GM15510 (cell line): ENCODE data around the gene MED13L.

ENCODE experiments used
- POLR2A ChIP-seq: IDR thresholded peaks from 3 replicates; pipeline ENCODE4 v1.6.1; 2011; ENCODE audit warnings: borderline replicate concordance; ENCODE audit not compliant: insufficient read length; ENCODE audit errors: extremely low read depth

MED13L gene

DNA sequence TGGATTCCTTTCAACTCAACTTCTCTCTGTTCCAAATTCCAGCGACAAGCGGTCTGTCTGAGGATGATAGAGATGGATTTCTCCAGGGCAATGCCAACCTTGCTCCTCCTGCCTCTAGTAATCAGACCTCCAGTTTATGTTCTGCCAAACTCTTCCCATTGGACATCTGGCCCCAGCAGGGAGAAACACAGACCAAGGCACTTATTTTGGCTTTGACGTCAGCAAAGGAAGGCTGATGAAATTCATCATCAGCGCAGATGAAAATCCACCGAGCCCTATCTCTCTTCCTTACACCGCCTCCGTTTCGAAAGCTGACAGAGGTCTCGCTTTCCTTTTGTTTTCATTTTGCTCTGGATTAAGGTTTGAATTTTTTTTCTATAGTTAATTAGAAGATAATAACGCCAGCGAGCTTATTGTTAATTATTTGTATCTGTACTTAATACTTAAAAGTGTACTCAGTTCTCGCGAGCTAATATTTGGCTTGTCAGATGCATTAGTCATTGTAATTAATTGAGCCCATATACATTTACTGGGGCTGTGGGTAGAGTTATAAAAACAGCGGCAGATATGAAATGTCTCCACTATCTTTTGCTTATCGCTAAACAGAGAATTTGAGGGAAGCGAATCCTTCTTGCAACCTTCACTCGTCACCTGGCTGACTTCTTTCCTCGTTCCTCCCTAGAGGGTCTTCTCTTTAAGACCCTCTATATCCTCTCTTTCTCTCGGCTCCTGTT lies 35.9 kb upstream of the MED13L start:
- no peak for TF ChIP-seq POLR2A

DNA sequence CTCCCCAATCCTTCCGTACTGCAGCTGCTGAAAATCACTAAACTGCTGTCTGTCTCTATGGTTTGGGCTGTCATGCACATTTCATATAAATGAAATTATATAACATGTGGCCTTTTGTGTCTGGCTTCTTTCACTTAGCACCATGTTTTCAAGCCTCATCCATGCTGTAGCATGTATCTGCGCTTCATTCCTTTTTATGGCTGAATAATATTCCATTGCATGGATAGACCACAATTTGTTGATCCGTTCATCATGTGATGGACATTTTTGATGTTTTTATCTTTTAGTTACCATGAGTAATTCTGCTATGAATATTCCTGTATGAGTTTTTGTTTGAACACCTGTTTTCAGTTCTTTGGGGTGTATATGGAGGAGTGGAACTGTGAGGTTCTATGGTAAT lies 32.6 kb upstream of the MED13L start:
- TF ChIP-seq POLR2A: no peak

DNA sequence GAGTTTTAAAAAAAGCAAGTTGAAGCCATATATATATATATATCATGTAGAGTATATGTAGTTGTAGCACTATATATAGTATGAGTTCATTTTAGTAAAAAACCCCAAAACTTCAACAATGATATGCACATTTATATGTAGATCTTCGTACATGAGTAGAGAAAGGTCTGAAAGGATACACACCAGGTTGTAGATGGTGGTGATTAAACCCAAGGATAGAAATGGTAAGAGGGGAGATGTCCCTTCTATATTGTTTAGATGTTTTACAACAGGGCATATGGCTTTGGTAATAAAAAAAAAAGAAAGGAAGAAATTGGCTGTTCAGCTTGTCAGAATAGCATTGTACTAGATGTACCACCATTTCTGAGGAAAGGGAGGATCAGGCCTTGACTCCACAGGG lies 31.9 kb upstream of the MED13L start:
- no peak for TF ChIP-seq POLR2A

GRCh38 chr12:116308647-116309046 lies 31.2 kb upstream of the MED13L start:
- TF ChIP-seq POLR2A: no peak

DNA sequence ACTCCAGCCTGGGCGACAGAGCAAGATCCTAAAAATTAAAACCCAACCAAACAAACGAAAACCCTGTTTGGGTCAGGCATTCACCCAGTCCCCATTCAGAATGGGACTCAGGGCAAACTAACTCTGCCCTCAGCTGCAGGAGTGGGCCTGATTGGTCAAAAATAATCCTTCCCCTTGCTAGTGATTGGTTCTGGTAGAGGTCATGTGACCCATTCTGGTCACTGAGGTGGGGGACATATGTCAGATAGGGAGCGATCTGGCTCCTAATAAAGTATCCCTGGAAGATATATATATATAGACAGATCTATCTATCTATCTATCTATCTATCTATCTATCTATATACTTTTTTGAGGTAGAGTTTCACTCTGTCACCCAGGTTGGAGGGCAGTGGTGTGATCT lies 29.5 kb upstream of the MED13L start:
- no peak for TF ChIP-seq POLR2A

DNA sequence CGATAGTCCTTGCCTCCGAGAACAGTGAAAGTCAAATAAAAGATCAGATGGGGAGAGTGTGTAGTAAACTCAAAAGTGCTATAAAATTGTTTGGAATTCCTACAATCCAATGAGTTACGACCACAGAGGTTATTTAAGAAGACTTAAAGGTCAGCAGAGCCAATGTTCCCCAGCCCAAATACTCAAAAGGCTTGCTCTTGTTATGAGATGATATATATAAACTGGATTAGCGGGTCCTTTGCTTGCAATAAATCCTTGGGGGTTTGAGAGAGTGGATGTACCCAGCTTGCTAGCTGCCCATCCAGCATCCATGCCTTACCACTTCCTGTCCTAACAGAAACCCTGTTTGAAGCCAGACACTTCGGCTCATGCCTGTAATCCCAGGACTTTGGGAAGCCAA lies 29.0 kb upstream of the MED13L start:
- no peak for TF ChIP-seq POLR2A

GRCh38 chr12:116304621-116305020 lies 27.1 kb upstream of the MED13L start:
- no peak for TF ChIP-seq POLR2A

DNA sequence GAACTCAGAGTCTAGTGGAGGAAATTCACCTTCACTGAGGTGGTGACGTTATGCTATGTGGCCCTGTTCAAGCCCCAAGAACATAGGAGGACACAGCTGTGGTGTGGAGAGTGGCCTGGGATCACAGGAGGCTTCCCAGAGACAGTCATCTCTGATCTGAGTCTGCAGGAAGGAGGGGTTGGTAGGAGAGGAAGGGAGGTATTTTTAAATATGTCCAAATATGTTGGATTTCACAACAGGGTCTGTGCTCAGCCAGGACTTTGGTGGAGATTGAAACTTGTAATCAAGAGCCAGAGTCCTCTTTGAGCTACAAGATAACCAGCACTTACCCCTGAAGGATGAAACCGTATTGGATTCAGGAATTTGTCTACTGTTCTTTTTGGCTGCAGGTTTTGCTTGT lies 26.4 kb upstream of the MED13L start:
- no peak for TF ChIP-seq POLR2A

DNA sequence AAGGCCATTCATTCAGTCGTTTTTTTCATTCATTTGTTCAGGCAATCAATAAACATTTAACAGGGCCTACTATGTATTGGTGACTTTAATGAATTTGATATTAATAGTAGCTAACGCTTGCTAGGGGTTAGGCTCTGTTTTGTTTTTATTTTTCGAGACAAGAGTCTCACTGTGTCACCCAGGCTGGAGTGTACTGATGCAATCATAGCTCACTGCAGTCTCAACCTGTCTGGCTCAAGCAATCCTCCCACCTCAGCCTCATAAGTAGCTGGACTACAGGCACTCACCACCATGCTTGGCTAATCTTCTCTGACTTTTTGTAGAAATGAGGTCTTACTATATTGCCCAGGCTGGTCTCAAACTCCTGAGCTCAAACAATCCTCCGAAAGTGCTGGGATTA lies 25.6 kb upstream of the MED13L start:
- TF ChIP-seq POLR2A: no peak

DNA sequence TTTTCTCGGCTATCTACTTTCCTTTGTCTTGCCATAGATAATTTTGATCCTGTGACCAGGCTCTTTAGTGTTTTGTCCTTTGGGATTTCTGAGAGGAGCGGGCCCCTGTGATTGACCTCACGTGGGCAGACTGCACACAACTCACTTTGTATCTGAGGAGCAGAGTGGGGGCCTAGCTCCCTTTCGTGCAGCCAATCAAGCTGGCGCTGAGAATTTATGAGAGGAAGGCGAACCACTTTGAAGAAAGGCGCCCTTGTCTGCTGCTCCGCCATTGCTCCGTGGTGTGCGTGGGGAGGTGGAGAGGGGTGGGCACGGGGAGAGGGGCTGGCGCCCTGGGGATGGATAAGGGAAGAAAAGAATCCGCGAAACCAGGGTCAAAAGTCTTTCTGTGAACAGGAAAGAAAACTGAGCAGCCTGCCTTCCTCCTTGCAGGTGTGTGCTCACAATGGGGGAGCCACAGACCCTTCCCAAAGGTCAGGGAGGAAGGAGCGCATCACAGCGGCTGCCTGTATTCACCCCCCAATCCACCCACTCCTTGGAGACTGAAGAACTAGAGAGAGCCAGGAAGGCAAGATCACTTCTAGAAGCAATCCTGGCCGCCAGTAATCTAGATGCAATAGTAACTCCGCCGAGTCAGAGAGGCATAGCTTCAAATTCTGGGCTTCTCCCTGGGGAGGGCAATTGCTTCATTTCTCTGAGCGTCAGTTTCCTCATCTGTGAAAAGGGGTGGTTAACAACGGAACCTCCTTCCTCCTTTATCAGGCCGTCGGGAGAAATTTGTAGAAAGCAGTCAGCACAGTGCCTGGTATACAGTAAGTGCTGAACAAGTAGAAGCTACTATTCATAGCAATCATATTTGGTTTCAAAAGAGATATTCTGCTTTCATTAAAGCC lies 24.9 kb upstream of the MED13L start:
- TF ChIP-seq POLR2A: no peak

GRCh38 chr12:116301621-116302020 lies 24.1 kb upstream of the MED13L start:
- TF ChIP-seq POLR2A: no peak

- no peak for TF ChIP-seq POLR2A
Measured at GRCh38 chr12:116299665-116300328, 22.3 kb upstream of the MED13L start.

DNA sequence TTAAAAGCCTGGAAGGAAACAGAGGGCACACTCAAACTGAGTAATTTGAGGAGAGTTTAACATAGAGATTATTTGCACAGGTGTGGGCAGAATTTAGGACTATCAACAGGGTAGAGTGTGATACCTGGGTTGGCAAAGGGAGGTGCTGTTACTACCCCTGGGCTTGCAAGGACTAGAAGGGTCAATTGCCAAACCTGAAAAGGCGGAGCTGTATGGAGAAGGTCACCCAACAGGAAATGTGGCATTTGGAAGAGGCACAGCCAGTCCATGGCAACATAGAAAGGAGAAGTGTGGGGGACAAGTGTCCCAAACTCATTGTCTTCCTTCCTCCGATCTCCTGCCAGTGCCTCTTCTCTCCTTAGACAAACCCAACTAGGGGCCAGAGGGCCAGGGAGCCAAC lies 21.6 kb upstream of the MED13L start:
- TF ChIP-seq POLR2A: no peak

DNA sequence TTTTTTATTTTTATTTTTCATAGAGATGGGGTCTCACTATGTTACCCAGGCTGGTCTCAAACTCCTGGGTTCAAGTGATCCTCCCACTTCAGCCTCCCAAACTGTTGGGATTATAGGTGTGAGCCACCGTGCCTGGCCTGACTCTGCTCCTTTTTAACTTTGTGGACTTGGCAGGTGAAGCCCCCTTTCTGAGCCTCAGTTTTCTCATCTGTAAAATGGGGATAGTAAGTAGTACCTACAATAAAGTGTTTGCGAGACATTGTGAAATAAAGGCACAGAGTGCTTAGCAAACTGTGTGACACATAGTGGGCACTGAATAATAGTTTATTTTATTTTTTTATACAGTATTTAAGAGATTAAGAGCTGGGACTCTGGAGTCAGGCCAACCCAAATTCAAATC lies 21.1 kb upstream of the MED13L start:
- TF ChIP-seq POLR2A: no peak

DNA sequence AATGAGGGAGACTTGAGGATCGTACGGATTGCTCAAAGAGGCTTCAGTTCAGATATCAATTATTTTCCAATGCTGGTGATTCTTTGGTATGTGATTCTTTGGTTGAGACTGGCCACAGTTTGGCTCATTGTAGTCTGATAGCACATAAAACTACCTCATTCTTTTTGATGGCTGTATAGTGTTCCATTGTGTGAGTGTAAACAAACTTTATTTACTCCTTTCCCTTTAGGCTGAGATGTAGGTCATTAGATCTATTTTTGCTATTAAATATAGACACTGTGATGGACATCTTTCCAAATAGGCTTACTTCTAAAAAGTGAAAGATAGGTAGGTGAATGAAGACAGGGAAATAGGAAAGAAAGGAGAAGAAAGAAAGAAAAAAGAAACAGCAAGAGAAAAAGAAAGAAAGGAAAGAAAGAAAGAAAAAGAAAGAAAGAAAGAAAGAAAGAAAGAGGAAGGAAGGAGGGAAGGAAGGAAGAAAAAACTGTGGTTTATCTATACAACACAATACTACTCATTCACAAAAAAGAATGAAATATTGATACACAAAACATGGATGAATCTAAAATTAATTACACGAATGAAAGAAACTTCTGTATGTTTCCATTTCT lies 19.8 kb upstream of the MED13L start:
- TF ChIP-seq POLR2A: no peak
